RWPE1 (cell line): ENCODE results near the gene ZNF185.
A peak's percentile ranks its signal among the peaks of the same experiment; 100 is the strongest.

Experiments used
- CTCF ChIA-PET: fragments of 350-600 bp; sonication (Branson Sonifier 250); formaldehyde crosslinking; extraction: SDS; loops from one replicate; lab custom pipeline; 2021; lab: Yijun Ruan, JAX
- POLR2A ChIA-PET: fragments of 400-600 bp; formaldehyde crosslinking; extraction: SDS; loops from one replicate; lab custom pipeline; 2020; ENCODE audit warnings: antibody characterized with exemption; ENCODE audit not compliant: low non-redundant PET; lab: Yijun Ruan, JAX
- DNase-seq: peaks from one replicate; pipeline ENCODE4 v3.0.0; 2012; ENCODE audit warnings: low spot score
- H3K27ac ChIP-seq: fragments of 450-650 bp; 2 replicates; pipeline ENCODE4 v1.5.1; 2017
- CTCF ChIP-seq: fragments of 450-650 bp; conservative IDR thresholded peaks from 2 replicates; pipeline ENCODE4 v1.5.1; 2017; ENCODE audit warnings: low read depth, mild to moderate bottlenecking

ZNF185 gene

DNA sequence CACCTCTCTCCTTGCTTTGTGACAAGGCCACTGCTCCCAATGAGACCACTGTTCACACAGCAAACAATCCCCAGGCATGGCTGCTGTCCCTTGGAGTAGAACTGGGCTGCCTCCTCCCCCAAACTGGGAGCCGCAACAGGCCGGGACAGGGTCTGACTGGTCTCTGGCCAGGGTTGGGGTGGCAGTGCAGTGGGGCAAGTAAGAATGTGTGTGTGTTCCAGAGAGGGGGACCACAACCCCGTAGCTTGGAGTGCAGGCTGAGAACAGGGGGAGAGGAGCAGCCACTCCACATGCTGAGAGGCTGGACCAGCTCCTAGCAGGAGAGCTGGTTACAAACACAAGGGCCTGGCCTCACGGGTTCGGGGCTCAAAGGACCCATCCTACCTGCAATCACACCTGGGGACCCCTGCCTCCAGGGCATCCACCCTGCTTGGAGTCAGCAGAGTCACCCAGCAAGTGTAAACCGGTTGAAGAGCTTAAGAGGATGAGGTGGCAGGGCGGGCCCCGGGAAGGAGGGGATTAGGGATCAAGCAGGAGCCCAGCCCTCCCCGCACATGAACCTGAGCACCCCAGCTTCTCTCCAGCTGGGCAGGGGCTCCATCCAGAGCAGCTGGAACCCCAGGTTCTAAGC, 3.8 kb upstream of the ZNF185 start:
- CTCF ChIA-PET = no interaction called here
- no peak for TF ChIP-seq CTCF
- H3K27ac ChIP-seq = peak overlapping the region; percentile 83
- peak; percentile 40 for DNase-seq
- POLR2A ChIA-PET = no interaction called here

GRCh38 chrX:152895121-152895520, 2.7 kb upstream of the ZNF185 start:
- DNase-seq = no peak
- ChIA-PET POLR2A (no interaction called here), CTCF (interaction anchor here (0.6 to 1.8 kb wide), 2 partner anchors 16 to 29 kb away, joined by 5 to 7 read pairs; no protein-coding TSS in a partner anchor)
- no peak for TF ChIP-seq CTCF
- peak overlapping the region; percentile 83 for H3K27ac ChIP-seq

DNA sequence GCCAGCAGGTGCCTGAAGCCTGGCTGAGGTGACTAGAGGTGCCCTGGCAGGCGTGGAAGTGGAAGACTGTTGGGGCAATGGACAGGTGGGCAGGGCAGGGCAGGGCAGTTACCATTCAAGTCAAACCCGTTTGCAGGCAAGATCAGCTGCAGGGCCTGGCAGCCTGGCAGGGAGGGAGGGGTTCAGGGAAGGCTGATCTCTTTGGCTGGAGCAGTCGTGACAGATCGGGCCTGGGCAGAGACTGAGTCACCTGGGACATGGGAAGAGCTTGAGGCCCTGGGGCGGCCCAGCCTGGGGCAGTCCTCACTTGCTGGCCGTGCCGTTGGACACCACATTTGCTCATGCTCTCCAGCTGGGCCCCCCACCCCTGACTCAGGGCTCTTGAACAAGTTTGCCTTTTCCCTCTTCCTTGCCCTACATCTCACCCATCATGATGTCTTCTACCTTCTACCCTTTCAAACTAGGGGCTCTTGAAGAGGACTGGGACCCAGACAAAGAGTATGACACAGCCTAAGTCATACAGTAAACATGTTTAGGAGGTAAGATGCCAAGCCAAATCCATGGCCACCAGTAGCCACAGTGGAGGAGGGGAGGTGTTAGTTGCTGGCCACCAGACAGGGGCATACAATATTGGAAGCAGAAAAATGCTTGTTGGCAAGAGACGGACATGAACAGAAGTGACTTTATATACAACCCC, 2.0 kb upstream of the ZNF185 start:
- CTCF ChIA-PET = interaction anchor here (0.6 to 1.8 kb wide), 4 partner anchors 17 to 28 kb away, joined by 3 to 7 read pairs (median 4); no protein-coding TSS in a partner anchor
- POLR2A ChIA-PET = no interaction called here

DNA sequence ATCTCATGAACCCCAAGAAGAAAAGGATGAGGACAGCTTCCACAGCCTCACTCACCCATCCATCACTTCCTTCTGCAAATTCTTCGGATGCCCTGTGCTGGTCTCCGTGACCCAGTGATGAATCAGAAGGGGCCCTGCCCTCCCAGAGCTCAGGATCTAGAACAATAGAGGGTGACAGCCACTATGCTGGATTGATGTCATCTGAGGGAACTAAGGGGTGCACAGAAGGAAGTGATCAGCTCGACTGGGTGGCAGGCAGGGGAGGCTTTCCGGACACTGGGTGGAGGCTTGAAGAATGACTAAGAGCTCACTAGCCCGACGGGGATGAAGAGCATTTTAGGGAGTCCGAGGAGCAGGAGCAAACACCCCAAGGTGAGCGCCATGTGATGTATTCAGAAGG, 1.4 kb upstream of the ZNF185 start:
- TF ChIP-seq CTCF = no peak
- H3K27ac ChIP-seq = peak overlapping the region; percentile 83
- ChIA-PET POLR2A (no interaction called here), CTCF (interaction anchor here (1.8 kb wide), 1 partner anchor 18 kb away, joined by 5 read pairs; no protein-coding TSS in a partner anchor)
- no peak for DNase-seq

More for the DNA sequence above, 2.0 kb upstream of the ZNF185 start:
- peak; percentile 63 for DNase-seq
- no peak for TF ChIP-seq CTCF
- H3K27ac ChIP-seq = peak overlapping the region; percentile 83

DNA sequence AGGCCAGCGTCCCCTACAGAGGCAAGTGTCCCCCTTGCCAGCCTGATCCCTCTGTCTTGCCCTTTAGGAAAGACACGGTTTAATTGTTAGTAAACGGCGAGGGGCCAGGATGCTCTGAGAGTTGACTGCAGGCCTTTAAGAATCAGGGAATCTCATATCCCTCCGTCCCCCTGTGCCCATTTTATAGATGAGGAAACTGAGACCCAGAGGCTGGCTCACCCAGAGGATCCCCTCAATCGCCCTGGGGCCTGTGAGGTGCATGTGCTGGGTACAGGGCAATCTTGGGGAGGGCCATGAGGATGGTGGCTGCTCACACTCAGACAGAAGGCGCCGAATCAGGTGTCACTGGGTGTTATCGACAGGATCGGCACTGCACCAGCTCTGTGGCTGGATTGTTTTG, 575 bp downstream of the ZNF185 start:
- CTCF ChIA-PET = no interaction called here
- no peak for TF ChIP-seq CTCF
- DNase-seq = no peak
- POLR2A ChIA-PET = no interaction called here
- peak overlapping the region; percentile 83 for H3K27ac ChIP-seq

- H3K27ac ChIP-seq = peak overlapping the region; percentile 83
- no peak for TF ChIP-seq CTCF
- ChIA-PET CTCF (no interaction called here), POLR2A (no interaction called here)
- DNase-seq = no peak
Observed at GRCh38 chrX:152899111-152899873, 1.4 kb downstream of the ZNF185 start.
